DOHH2 (cell line): ENCODE data around the gene ROR1.

Experiments
- EZH2phosphoT487 ChIP-seq: fragments of 200-600 bp; sonication (generic); IDR thresholded peaks from 2 replicates; pipeline ENCODE4 v1.6.1; 2017; ENCODE audit warnings: borderline replicate concordance, mild to moderate bottlenecking, antibody characterized with exemption, low read length, moderate library complexity, mixed read lengths
- TF ChIP-seq, protein P1 (sequence below): fragments of 200-600 bp; sonication (generic); IDR thresholded peaks from one replicate; pipeline ENCODE4 v1.5.1; 2014; ENCODE audit warnings: antibody characterized with exemption, mild to moderate bottlenecking, low read depth, low read length; ENCODE audit not compliant: poor library complexity, severe bottlenecking

DNA sequence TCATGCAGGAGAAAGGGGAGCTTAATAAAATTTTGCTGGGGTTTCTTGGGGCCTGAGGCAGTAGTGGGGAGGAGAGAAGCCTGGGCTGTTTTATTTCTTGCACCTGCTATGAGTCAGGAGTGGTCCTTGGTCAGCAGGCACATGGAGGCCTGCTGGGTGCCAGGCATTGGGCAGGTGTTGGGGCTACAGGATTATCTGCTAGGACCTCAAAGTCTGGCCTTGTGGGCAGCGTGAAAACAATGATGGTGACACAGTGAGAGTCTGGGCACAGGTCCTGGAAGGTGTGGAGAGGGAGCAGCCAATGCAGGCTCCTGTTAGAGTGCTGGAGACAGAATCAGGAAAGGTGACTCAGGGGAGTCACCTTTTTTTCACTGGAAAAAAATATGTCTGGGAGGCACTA is 17.2 kb downstream of the ROR1 start:
- TF ChIP-seq, protein P1, sequence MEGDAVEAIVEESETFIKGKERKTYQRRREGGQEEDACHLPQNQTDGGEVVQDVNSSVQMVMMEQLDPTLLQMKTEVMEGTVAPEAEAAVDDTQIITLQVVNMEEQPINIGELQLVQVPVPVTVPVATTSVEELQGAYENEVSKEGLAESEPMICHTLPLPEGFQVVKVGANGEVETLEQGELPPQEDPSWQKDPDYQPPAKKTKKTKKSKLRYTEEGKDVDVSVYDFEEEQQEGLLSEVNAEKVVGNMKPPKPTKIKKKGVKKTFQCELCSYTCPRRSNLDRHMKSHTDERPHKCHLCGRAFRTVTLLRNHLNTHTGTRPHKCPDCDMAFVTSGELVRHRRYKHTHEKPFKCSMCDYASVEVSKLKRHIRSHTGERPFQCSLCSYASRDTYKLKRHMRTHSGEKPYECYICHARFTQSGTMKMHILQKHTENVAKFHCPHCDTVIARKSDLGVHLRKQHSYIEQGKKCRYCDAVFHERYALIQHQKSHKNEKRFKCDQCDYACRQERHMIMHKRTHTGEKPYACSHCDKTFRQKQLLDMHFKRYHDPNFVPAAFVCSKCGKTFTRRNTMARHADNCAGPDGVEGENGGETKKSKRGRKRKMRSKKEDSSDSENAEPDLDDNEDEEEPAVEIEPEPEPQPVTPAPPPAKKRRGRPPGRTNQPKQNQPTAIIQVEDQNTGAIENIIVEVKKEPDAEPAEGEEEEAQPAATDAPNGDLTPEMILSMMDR: no peak
- TF ChIP-seq EZH2phosphoT487: no peak
